ENCODE data around the gene IMMP1L.

- TF ChIP-seq SUZ12 (IDR thresholded peaks at IDR 0.05; ENCODE audit: extremely low read depth, insufficient read depth, insufficient read length) = no peak
- TF ChIP-seq YY1 (IDR thresholded peaks at IDR 0.05; ENCODE audit: insufficient read depth, insufficient read length) = no peak
These were observed 87.6 kb downstream of the IMMP1L start for GRCh38 chr11:31421820-31422219.
